ENCODE results near the gene SNRPB.

- TF ChIP-seq ZBTB43 (CRISPR knock-in tag; IDR thresholded peaks at IDR 0.05) (no peak), CTCF (IDR thresholded peaks at IDR 0.05) (no peak), ZNF416 (CRISPR knock-in tag; IDR thresholded peaks at IDR 0.05) (no peak), ZMAT4 (CRISPR knock-in tag; IDR thresholded peaks at IDR 0.05) (no peak), IRF1 (CRISPR knock-in tag; IDR thresholded peaks at IDR 0.05) (no peak)
Observed at GRCh38 chr20:2458919-2459499, 11.6 kb downstream of the SNRPB start.
